DMS153 treated with DMSO at 0.1 percent for 48 hours (cell line): ENCODE measurements around the gene FOXD1.
"Not testable (repeated sequence)": the region's sequence is repeated elsewhere in the genome, so short reads cannot be mapped to it uniquely, and the experiment has no call there.

Source experiments
- DNase-seq: peaks from one replicate; lab custom pipeline; 2025; ENCODE audit not compliant: unreplicated experiment; lab: John Stamatoyannopoulos, UW

Gene FOXD1

DNA sequence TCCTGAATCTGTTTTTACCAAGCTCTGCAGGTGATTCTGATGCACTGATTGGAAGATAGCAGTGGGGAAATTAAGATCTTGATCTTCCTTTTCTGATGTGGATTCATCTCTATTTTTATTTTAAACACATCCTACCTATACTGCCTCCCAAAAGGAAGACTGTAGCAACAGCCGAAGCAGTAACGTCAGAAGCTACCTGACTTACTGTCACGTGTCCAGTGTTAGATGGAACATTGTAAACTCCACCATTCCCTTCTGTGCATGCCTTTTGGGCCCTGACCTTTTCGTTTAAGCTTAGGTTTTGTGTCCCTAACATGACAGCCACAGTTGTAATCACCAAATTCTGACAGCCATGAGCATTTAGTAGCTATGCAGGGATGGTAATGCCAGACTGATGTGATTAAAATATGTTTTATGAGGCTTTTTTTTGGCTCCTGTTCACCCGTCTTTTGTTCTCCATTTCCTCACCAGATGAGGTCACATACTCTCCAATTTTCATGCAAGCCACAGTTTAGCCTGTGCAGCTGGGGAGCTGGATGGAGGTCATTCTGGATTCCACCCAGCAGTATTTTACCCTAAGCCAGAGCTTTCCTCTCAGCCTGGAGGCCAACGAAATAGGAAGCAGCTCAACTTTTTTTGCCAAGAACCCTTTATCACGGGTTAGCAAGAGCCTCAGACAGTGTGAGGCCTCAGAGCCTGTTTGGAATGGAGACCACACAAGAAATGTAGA is 15.6 kb upstream of the FOXD1 start:
- DNase-seq, result no peak

DNA sequence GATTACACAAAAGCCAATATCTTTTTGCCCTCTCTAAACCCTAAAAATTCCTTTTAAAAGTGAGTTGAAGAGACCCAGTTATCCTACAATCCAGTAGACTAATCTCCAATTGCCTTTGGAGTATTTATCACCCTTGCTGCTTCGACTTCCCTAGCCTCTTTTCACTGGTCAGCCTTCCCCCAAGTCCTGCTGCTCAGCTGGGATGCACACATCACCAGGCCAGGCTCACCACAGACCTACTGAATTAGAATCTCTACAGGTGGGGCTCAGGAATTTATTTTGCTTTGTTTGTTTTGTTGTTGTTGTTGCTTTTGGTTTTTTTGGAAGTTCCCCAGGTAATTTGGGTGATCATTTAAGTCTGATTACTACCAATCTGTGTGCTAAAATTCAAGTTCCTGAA is 11.6 kb upstream of the FOXD1 start:
- no peak for DNase-seq

DNA sequence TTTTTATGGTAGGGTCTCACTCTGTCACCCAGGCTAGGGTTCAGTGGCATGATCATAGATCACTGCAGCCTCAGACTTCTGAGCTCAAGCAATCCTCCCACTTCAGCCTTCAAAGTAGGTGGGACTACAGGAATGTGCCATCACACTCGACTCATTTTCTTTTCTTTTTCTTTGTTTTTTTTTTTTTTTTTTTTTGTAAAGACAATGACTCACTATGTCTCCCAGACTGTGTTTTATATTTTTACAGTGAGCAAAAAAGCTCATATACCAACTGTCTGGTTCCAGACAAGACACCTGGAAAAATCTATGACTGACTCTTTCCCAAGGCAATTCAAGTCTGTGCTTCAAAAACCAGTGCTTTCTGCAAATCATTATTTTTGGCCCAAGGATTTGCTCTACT is 10.8 kb upstream of the FOXD1 start:
- no peak for DNase-seq

DNA sequence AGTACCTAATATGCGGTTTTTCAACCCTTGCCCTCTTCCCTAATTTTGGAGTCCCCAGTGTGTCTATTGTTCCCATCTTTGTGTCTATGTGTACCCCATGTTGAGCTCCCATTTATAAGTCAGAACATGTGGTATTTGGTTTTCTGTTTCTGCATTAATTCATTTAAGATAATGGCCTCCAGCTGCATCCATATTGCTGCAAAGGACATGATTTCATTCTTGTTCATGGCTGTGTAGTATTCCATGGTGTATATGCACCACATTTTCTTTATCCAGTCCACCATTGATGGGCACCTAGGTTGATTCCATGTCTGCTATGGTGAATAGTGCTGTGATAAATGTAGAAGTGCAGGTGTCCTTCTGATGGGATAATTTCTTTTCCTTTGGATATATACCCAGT is 7.9 kb upstream of the FOXD1 start:
- DNase-seq, result not testable (repeated sequence)

DNA sequence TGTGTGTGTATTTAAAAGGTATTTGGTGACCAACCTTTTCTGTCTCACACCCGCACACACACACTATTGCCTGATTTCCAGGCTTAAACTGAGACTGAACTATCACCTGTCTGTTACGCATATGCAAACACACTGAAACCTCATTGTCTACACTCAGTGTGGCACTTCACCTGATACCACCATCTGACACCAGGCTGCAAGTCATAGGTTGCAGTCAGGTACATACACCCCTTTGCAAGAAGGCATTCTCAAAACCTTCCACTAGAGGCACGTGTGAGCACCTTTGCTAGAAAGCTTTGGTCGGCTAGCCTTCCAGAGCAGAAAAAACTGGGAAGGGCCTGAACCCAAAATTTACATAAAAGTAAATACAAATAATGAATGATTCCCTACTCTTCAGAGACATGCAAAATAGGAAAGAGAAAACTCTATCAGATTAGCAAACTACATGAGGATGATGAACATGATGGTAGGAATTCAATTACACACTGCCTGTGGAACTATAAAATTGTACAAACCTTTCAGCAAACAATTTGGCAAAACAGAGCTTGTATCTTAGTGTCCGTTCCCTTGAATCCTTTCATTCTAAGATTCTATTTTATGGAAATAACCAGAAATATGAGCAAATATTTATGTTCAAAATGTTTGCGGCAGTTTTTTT is 5.9 kb upstream of the FOXD1 start:
- peak; percentile 59 for DNase-seq

DNA sequence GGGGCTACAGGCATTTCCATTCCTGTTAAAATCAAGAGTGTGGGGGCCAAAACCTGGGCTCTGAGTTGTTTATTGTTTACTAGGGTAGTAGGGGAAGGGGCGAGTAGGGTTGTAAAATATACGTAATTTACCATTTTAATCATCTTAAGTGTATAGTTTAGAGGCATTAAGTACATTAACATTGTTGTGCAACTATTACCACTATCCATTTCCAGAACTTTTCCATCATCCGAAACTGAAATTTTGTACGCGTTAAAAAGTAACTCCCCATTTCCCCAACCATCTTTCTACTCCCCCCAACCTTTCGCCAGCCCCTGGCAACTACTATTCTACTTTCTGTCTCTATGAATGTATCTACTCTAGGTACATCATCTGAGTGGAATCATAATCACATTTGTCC is 3.6 kb upstream of the FOXD1 start:
- DNase-seq, result no peak

DNA sequence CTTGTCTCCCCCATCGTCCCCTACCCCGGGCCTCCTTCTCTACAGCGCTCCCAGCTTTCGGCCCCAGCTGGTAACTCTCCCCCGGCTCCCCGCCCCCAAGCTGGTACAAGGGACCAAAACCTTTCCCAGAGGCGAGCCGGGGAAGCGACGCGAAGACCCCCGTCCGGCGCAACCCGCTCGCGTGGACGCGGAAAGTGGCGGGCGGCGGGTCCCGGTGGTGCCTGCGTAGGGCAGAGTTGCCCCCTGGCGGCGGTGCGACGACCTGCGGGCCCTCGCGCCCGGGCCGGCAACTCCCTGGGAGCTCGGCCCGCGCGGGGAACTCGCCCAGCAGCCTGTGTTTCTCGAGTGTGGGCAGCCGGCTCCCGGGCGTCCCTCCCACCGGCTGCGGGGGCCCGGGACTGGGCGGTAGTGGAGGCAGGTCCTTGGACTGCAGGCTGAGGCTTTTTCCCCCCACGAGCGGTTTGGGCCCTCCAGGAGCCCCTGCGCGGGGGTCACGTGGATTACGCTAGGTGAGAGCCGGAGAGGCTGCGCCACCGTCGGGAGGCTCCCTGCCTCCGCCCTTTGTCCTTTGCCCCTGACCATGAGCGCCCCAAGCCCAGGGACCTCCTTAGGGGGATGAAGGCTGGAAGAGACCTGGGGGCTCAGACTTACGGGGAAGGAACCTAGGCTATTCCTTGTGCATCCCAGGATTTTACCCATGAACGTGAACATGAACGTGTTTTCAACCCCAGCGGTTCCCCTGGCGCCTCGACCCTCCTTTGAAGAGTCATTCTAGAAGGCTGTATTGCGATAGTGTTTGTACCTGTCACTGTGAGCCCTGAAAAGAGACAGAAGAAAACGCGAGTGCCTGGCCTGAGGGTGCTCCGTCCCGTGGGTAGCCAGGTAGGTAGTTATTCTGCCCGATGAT is 2.9 kb upstream of the FOXD1 start:
- DNase-seq, result no peak

DNA sequence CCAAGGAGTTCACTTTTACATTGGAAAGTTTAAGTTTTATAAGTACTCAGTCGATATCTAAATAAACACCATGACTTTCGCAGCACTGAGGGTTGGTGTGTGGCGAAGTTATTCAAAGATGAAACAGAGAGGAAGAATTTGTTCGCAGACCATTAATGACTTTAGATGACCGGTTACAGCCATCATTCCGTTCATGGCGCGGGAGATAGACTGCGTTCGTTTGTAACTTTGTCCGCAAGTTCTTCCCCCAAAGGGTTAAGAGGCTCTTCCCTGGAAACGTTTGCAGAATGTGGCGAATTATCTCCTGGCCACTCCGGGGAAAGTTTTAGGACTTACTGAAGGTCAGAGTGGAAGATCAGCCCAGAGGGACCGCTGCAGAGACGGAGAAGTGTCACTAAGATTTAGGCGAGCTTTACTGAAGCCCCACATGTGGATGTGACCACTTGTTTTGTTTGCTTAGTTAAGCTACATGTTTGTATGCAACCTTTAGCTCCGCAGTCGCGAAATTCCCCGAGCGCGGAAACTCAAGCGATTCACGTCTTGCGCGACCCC is 2.2 kb upstream of the FOXD1 start:
- DNase-seq, result no peak

DNA sequence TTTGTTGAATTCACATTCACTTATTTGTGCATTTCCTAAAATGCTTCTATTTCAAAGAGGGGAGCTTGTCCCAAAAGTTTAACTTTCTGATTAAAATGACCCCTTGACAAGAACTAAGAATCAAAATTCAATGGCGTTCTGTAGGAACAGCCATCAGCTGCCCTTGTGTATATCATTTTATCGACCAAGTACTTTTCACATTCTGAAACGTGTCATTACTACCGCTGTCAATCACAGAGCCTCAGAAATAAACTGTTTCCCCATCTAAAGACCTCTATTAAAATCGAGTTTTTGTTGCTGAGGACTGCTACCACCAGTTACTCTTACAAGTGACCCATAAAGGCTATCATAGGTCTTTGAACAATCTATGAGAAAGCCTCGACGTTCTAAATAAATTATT is 1.6 kb upstream of the FOXD1 start:
- no peak for DNase-seq

DNA sequence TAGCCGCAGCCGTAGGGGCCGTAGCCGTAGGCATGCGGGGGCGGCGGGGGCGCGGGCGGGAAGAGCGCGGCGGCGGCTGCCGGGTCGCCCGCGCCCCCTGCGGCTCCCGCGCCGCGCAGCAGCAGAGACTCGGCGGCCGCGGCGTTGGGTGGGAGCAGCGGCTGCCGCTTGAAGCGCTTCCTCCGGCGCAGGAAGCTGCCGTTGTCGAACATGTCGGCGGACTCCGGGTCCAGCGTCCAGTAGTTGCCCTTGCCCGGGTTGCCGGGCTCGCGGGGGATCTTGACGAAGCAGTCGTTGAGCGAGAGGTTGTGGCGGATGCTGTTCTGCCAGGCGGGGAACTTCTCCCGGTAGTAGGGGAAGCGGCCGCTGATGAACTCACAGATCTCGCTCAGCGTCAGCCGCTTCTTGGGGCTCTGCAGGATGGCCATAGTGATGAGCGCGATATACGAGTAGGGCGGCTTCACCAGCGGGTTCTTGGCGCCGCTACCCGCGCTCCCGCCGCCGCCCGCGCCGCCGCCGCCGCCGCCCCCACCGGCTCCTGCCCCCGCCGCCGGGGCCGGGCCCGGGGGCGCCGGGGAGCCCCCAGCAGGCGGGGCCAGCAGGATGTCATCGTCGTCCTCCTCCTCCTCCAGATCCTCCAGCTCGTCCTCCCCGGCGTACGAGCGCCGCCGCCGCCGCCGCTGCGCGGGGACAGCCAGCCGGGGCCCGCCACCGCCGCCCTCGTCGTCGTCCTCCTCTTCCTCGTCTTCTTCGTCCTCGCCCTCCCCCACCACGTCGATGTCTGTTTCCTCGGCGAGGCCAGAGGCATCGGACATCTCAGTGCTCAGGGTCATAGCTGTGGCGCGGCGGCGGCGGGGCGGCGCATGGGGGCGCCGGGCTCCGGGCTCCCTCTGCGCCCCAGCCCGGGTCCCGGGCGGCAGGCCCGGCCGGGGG is 781 bp downstream of the FOXD1 start:
- DNase-seq, result no peak

DNA sequence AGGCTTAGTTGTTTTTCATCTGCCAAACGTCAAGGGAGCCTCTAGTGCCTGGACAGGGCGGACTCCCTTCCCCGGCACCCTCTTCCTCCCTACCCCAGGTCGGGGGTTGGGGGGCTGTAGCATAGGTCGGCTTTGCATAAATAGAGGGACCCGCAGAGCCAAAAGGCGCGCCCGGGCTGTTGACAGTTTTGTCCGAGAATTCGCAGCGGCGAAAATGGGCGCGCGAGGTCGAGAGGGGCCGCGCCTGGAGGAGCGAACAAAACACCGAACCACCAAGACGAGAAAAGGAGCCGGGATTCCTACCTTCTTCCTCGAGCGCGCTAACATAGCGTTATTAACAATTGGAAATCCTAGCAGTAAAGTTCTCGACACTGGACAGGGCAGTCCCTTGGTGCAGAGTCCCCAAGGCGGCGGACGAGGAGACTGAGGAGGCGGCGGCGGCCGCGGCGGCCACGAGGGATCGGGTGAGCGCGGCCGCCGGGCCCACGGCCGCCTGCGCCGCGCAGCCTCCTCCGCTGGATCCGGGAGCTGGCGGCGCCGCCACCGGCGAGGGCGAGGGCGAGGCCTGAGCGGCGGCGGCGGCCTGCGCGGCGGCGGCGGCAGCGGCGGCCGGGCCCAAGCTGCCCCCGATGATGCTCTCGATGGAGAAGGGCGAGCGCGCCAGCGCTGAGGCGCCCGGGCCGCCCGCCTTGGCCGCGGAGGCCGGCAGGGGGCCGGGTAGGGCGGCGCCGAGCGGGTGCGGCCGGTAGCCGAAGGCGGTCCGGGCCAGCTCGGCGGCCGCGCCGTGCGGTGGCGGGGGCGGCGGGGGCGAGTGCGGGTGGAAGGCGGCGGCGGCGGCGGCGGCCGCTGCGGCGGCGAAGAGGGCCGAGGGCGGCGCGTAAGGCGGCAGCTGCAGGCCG is 1.7 kb downstream of the FOXD1 start:
- DNase-seq, result no peak

DNA sequence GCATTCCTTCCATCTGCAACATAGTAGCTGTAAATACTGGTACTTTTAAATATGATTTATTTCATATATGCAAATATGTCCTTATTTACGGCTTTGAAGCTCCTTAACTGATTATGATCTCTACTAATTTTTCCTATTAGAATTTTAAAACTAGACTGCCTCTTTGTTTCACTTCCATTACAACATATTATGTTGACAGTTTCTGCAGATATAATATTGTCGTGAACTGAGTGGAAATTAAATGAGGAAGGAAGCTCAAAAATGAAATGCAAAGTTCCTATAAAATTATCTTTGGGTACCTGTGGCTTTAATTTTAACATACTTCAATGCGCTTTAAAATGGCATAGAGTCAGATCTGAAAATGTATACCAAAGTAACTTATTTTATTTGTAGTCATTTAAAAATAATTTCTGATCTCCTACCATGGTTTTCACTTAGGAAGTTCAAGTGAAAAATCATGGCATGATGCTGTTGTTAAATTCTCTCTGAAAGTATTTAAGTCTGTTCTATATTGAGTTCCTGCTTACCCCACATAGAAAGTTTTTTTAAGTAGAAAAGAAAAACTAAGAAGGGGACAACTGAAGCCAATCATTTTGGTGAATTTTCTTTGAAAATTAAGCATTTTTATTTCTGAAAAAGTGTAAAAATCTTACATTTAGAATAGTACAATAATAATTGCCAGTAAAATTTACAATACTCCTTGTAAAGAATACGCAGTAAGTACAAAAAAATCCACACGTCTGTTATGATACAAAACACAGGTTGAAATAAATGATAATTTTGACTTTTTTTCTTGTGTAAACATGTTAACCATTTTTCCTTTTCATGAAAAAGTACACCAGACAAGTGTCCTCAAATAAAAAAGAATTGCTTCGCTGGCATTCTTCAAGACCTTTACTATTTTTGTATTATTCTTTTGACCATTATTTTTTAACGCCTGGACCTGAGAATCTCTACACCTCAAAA is 2.6 kb downstream of the FOXD1 start:
- DNase-seq, result no peak

DNA sequence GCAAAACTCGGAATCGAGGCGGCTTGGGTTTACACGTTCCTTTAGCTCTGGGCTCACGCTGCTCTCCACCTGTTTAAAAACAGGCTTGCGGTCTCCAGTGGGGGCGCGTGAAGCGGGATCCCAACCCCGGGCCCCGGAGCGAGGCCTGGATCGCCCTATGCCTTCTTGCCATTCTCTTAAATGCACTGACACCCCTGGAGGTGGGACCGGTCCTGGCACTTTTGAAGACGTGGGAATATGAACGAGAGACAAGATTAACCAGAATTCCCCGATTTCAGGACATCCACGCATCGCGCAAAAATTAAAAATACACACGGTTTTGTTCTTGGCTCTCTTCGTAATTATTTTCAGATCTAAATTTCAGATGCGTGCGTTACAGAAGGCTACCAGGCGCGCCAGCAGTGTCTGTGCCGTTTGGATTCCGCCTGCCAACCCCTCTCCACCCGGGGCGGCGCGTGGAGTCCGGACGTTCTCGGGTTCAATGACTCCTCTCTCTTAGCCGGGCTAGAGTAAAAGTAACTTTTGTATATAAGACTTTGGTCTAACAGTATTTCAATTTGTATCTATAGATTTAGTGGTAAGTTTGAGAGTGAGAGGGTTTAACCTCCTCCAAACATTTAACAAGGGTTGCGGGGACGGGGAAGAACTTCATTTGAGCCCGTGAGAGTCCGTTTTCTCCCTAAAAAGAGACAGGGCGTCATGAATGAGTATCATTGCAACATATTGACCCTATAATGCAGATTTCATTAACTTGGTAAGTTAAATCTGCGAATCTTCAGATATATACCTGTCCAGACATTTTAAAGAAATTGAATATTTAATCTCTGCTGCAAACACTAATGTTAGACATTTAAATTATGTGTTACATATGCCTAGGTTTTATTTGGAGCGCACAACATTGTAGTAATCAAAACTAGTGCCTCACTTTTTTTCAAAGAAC is 3.8 kb downstream of the FOXD1 start:
- no peak for DNase-seq

DNA sequence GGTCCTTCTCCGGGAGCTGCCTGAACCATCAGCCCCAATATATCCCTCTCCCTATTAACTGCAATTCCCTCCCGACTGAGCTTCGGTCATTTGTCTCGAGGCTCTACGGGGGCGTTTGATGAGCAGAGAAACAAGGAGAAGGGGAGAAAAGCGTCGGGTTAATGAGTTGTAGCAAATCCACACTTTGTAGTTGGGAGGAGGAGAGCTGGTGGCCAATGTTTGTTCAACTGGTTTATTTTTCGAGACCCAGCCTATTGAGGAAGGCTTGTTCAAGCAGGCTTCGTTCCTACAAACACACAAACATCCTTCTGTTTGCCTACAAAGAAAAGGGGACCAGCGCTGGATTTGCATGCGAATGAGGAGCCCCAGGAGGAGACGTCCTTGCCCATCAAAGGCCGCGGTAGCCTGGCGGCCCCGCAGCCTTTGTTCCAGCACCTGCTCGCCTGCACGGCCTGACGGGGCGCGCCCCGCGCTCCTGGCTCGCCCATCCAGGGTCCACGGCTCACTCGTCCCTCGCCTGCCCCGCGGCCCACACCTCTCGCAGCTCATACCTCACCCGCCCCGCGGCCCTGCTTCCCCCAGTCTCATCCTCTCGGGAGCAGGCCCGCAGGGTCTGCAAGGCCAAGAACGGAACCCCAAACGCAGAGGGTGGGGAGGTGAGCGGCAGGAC is 4.6 kb downstream of the FOXD1 start:
- DNase-seq, result no peak

DNA sequence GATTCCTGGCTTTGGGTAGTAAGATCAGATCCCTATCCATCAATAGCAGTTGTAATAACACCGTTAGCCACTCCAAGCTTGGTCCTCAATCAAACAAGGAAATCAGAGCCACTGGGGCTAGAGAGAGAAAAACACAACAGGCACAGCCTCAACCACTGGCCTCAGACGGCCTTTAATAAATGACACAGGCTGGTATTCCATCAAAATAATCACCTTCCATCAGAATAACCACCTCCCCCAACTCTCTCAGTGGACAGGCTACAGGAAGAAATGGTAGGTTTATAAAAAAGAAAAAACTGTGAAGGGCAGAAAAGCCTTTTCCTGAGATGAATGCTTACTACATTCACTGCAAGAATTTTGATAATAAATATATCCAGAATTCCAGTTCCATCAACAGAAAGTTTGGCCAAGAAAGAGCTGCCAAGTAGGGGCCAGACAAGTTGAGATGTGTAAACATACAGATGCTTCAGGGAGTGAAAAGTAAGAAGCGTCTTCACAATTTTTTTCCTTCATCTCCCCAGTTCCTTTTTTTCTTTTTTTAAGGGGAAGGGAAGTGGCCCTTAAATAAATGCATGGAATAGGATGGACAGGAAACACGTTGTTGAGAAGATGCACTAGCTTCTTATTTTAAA is 5.5 kb downstream of the FOXD1 start:
- DNase-seq, result no peak

DNA sequence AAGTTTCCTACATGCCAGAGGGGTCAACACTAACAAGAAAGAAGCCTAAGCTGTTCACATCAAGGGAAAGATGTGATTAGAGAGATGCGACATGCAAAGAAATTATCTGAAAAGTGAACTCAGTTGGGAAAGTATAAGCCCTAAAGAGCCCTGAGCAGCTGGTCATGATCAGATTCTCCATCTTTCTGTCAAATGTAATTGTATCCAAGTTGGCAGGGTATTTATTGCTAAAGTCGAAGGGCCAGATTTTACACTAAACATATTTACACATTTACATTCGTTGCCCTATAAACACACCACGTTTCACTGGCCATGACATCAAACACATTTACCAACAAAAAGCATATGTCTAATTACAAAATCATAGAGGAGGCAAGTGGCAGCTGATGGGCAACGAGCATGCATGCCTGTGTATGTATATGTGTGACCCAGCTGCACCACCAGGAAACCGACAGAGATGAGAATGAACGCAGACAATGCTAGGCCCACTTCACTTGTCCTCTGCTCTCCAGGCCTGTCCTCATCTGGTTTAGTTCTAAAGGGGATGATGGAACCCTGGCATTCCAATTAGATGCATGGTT is 6.3 kb downstream of the FOXD1 start:
- no peak for DNase-seq
